Measurements from ENCODE around the gene ITGA7.

- TF ChIP-seq EZH2 (IDR thresholded peaks at IDR 0.05; ENCODE audit: insufficient read depth, poor library complexity, severe bottlenecking) (no peak), EZH2phosphoT487 (IDR thresholded peaks at IDR 0.05; ENCODE audit: insufficient read depth, low read depth) (no peak)
These were observed 19.3 kb upstream of the ITGA7 start for GRCh38 chr12:55726971-55727370.

Data from GM23248 (cell line).